Epithelial cell of esophagus (primary cell): ENCODE results near the gene ACSL3.
A peak's percentile ranks its signal among the peaks of the same experiment; 100 is the strongest.

Experiments used
- DNase-seq: peaks from one replicate; pipeline ENCODE4 v3.0.0; 2010; ENCODE audit warnings: low read depth
- H3K4me3 ChIP-seq: 2 replicates; pipeline ENCODE4 v1.5.1; 2011; ENCODE audit warnings: mild to moderate bottlenecking, low read length, control low read depth
- CTCF ChIP-seq: IDR thresholded peaks from 2 replicates; pipeline ENCODE4 v1.5.1; 2011; ENCODE audit warnings: low read depth, mild to moderate bottlenecking, low read length, control low read depth, inconsistent platforms; ENCODE audit not compliant: insufficient read depth; ENCODE audit errors: missing control alignments

Gene ACSL3

GRCh38 chr2:222882484-222882928 is 21.7 kb downstream of the ACSL3 start:
- H3K4me3 ChIP-seq, result no peak overlapping the region
- DNase-seq, result peak; percentile 86
- TF ChIP-seq CTCF, result no peak

DNA sequence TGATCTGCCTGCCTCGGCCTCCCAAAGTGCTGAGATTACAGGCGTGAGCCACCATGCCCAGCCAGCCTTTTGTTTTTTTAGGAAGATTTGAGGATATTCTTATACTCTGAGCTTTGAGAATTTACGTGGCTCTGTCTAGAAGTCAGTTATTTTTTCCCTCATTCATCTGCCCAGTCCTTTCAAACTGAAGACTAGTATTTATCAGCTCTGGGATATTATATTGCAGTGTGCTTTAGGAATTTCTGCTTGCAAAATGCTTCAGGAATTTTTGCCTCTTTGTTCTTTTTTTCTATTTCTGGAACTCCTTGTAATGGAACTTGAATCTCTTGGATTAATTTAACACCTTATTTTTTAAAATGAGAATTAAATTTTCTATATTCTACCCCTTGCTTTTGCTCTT is 22.6 kb downstream of the ACSL3 start:
- no peak for TF ChIP-seq CTCF
- no peak for DNase-seq
- H3K4me3 ChIP-seq, result no peak overlapping the region

DNA sequence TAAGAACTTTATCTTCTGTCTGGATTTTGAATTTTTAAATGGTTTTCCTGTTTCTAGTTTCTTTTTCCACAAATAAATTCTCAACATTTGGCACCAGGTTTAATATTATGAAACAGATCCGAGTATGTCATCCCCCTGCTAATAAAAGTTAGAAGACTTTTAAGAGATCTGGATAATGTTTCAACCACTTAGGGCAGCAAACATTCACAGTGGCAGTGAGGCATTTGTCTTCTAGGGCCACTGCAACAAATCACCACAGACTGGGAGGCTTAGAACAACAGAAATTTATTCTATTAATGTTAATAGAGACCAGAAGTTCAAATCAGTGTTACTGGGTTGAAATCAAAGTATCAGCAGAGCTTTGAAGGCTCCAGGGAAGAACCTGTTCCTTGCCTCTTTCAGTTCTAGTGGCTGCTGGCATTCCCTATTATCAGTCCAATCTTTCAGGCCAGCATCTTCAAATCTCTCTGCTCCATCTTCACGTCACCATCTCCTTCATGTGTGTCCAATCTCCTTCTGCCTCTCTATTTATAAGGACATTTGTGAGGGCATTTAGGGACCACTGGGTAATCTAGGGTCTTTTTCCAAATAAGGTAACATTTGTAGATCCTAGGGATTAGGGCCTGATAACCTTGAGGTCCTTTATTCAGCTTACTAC is 23.4 kb downstream of the ACSL3 start:
- H3K4me3 ChIP-seq, result no peak overlapping the region
- no peak for TF ChIP-seq CTCF
- no peak for DNase-seq

DNA sequence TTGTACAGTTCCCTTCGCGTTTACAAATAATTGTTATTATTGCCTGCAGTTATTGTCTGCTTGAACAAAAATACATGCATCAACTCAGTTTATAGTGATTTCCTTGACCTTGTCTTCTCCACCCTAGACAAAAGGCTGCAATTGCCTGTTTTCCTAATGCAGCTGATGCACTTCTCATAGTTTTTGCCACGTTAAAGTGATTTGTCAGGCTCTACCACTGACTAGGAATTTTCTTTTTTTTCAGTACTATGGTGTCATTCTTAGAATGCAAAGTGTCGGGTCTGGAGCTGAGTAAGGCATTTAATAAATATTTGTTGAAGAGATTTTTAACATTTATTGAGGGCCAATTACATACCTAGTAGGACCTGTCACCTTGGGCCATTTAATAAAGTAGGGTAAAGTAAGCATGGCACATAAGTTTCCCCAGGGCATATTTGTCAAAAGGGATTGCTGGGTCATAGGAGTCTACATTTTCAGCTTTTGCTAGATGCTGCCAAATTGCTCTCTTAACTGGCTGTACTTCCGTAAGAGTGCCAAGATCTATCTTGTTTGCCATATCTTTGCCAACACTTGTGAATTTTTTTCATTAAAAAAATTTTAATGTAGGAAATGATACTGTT is 24.1 kb downstream of the ACSL3 start:
- DNase-seq, result no peak
- no peak for TF ChIP-seq CTCF
- no peak overlapping the region for H3K4me3 ChIP-seq

DNA sequence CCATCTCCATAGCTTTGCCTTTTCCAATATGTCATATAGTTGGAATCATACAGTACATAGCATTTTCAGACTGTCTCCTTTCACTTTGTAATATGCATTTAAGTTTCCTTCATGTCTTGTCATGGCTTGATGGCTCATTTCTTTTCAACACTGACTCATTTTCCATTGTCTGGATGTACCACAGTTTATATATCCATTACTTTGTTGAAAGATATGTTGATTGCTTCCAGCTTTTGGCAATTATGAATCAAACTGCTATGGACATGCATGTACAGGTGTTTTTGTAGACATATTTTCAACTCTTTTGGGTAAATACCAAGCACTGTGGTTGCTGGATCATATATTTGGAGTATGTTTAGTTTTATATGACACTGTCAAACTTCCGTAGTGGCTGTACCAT is 26.3 kb downstream of the ACSL3 start:
- no peak for TF ChIP-seq CTCF
- no peak overlapping the region for H3K4me3 ChIP-seq
- DNase-seq, result peak; percentile 91

DNA sequence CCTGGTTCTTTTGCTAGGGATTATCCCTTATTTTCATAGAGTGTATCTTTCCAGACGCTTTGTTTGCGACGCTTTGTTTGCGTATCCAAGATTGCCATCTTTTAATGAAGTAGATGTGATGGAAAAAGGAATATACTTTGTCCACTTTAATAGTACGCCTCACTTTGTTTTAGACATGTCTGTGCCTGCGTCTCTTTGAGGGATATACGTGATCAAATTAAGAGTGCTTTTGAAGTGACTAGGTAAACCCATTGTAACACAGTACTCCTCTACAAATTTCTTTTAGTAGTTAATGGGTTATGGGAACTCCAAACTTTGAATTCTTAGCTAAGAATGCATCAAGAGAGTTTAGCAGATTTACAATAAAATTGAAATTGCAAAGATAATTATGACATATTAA is 27.9 kb downstream of the ACSL3 start:
- DNase-seq, result peak; percentile 53
- H3K4me3 ChIP-seq, result no peak overlapping the region
- TF ChIP-seq CTCF, result no peak

DNA sequence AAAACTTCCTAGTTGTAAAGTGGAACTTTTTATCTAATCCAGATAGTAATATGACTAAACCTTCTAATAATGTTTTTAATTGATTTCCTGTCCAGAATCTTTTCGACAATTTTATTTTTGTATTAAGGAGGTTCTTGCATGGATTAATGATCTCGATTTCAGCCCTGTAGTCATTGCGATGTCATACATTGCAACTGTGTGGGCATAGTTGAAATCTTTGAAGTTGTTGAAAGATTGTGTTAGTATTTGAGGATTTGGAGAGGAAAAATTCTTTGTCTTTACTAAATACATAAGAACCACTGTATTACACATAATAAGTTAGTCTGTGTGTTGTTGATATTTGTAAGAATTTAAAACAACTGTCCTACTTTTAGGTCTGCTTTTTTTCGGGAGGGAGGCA is 31.1 kb downstream of the ACSL3 start:
- DNase-seq, result no peak
- H3K4me3 ChIP-seq, result no peak overlapping the region
- TF ChIP-seq CTCF, result no peak
